GM19351 (cell line): ENCODE results near the gene RPH3AL.
"Not testable (repeated sequence)": the region's sequence is repeated elsewhere in the genome, so short reads cannot be mapped to it uniquely, and the experiment has no call there.

ENCODE experiments used
- ATAC-seq: cut with Tn5 transposase; IDR thresholded peaks from one replicate; pipeline ENCODE4 v1.9.1; 2021; ENCODE audit warnings: mild to moderate bottlenecking, moderate library complexity; ENCODE audit not compliant: unreplicated experiment

RPH3AL gene

DNA sequence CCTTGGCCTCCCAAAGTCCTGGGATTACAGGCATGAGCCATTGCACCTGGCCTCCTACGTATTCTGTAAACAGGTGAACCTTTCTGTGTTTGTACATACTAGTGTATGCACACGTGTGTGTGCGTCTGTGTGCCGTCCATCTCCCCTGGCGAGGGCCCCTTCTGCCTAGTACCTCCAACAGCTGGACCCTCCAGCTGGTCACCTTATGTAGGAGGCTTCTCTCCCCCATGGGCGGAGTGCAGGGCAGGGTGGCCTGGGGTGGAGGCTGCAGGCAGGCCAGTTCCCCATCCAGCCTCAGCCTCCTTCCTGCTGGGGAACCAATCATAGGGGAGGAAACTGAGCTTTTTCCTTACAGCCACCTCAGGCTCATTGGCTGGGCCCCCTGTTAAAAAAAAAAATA is 146.8 kb downstream of the RPH3AL start:
- no peak for ATAC-seq

GRCh38 chr17:205148-205669 is 147.4 kb downstream of the RPH3AL start:
- ATAC-seq, result no peak

DNA sequence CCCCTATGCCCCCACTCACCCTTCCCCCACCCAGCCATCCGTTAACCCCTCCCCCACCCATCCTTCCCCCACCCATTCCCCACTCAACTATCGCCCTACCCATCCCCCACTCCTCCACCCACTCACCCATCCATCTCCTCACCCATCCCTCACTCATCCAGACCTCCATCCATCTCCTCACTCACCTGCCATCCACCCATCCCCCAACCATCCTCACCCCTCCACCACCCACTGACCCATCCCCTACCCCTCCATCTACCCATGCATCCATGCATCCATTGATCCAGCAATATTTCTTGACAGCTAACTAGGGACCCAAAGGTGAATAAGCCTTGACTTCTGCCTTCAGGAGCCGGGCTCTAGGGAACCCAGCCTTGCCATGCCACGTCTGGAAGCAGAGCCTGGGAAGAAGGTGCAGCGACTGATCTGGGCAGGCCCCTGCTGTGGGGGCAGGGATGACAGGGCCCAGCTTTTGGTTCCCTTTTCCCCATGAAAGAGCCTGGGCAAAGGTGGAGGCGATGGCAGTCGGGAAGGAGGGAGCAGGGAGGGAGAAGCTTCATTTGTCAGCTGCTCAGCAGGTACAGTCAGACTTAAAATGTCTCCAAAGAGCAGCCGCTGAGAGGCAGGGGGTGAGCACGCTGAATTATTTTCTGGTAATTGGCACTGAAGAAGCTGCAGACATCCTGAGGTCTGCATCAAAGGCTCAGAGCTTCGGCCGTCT is 148.0 kb downstream of the RPH3AL start:
- no peak for ATAC-seq

- no peak for ATAC-seq
Observed at GRCh38 chr17:202501-202951, 150.1 kb downstream of the RPH3AL start.

DNA sequence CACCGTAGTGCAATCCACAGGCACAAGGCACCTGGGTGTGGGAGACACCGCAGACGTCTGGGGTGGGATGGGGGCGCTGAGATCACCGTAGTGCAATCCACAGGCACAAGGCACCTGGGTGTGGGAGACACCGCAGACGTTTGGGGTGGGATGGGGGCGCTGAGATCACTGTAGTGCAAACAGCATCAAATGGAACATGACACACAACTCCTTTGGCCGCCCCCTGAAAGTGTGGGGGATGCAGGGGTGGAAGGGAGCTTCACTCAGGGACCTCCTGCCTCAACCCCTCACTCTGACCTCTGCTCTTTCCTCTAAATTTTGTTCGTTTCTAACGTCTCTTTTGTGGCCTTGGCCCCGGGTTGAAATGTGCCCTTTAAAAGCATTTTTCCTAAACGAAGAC is 150.9 kb downstream of the RPH3AL start:
- not testable (repeated sequence) for ATAC-seq

- ATAC-seq, result not testable (repeated sequence)
Observed at GRCh38 chr17:201257-201656, 151.3 kb downstream of the RPH3AL start.

GRCh38 chr17:200586-200985 is 152.0 kb downstream of the RPH3AL start:
- ATAC-seq, result no peak

DNA sequence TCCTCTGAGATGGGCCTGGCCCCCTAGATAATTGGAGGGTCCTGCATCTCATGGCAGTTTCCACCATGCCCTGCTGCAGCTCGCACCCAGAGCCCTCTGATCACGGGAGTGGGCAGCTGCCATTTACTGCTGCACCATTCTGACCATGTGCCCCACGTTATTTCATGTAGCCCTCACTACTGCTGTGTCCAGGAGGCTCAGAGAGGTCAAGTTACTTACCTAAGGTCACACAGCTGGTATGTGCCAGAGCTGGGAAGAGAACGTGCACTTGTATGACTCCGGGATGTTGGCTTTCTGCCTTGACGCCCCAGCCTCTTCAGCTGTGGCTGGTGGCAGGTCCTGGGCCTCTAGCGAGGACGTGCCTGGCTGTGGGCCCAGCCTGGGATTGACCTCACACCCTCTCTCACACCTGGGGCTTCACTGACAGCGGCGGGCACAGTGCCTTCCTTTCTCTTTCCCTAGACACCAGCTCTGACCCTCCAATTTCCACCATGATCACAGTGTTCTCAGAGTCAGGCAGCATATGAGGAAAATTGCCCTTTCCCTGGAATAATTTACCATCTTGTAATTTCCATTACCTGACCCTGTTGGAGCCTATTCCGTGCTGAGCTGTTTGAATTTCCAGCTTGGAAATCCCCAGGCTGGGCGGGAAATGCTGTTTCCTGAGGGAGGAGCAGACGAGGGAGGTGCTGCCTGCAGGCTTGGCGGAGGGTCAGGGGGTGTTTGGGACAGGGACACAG is 152.6 kb downstream of the RPH3AL start:
- ATAC-seq, result no peak

DNA sequence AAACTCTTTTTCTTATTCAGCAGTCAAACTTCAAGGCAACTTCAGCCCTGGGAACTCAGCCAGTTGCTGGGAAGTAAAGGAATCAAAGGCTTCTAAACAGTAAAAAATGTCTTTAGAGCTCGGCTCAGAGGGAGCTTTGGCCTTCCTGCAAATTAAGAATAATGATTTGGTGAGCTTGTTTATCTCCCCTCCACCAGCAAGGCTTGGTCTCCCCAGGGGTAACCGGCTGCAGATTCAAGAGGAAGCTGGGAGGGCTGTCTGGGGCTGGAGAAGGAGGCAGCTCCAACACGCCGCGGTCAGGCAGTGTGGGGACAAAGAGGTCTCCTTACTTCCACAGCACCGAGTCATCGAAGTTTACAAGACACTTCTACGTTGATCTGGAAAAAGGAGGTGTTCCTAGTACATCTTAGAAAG is 153.4 kb downstream of the RPH3AL start:
- ATAC-seq, result no peak

- not testable (repeated sequence) for ATAC-seq
Observed at GRCh38 chr17:198225-198624, 154.4 kb downstream of the RPH3AL start.

DNA sequence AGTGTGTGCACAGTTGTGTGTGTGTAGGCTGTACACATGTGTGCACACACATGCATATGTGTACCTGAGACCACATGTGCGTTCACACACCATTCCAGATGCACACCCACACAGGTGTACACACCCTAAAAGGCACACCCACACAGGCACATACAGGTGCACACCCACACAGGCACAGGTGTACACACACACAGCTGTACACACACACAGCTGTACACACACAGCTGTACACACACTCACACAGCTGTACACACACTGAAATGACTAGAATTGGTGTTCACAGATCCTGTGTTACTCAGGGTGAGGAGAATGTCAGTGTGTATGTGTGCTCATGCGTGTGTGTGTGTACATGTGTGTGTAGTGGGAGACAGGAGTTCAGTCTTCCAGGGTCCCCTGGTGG is 155.3 kb downstream of the RPH3AL start:
- ATAC-seq, result no peak

GRCh38 chr17:194828-195602 is 157.6 kb downstream of the RPH3AL start:
- ATAC-seq, result no peak

DNA sequence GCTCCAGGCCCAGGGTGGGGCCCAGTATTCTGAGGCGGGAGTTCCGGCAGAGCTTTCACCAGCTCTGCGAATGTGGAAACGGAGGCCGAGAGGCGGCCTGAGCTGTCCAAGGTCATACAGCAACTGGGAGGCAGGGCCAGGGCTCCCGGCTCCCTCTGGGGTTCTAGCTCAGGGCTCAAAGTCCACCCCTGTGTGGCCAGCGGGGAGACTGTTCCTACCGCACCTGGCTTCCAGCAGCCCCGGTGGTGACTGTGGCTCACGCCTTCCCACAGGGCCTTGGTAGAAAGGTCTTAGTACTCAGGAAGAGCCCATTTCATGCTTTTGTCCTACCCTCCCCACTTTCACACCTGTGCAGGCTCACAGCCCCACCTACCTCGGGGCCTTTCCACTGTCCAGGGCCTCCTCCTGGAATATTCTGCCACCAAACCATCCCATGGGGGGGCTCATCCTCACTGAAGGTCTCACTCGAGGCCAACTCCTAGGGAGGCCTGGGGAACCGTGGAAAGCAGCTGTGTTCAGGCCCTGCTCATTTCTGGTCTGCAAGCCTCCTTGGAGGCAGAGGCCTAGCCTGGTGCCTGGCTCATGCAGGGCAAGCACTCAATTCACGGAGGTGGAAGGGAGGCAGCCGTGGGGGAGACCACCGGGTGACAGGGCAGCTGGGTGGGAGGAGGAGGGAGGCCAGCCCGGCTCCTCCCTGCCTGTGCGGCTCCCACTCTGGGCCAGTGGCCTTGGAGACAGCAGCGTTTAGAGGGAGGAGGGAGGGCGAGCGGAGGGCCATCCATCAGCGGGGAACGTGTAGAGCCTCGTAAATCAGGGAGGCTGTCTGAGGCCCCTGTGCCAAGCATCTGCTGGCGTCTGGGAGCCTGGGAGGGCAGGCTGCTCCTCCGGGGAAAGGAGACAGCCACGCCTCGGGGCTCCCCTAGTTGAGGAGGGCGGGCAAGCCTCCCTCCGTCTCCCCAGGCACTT is 158.5 kb downstream of the RPH3AL start:
- no peak for ATAC-seq

DNA sequence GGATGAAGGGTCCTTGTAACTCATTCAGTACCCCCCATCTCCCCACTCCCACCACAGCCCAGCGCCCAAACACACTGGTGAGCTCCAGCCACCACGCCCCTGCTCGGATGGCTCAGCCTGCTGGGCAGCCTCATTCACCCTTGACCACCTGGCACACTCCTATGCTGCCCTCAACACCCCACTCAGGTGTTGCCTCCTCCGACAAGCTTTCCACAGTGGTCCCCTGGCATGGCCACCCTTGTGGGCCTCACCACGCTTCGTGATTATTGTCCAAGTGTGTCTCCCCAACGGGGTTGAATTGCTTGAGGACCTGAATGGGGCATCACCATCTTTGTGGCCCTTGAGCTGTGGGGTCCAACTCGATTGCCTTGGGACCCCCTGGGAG is 159.2 kb downstream of the RPH3AL start:
- no peak for ATAC-seq

- no peak for ATAC-seq
Observed at GRCh38 chr17:192666-193425, 159.8 kb downstream of the RPH3AL start.

DNA sequence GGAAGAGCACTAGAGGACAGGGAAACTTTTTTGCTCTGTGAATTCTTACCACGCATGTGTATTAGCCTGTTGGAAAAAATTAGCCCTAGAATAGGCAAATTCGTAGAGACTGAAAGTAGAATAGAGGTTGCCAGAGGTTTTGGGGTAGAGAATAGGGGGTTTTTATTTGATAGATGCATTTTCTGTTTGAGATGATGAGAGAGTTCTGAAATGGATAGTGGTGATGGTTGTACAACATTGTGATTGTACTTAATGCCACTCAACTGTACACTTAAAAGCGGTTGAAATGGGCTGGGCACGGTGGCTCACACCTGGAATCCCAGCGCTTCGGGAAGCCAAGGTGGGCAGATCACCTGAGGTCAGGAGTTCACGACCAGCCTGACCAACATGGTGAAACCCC is 163.2 kb downstream of the RPH3AL start:
- ATAC-seq, result no peak

DNA sequence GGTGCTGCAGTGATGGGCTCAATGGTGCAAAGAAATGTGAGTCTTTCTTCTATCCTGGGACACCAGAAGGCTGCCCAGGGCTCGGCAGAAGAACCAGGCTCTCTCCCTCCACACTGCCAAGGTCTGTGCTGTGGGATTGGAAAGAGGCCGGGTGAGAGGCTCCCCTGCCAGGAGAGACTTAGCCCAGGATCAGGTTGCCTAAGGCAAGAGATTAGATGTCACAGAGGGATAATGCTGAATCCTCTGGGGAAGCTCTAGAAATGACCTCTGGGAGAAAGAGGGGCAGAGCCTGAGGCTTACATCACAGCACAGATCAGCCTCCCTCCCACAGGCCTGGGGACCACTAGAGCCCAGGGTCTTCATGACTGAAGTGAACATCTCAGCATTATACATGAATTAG is 165.5 kb downstream of the RPH3AL start:
- no peak for ATAC-seq

DNA sequence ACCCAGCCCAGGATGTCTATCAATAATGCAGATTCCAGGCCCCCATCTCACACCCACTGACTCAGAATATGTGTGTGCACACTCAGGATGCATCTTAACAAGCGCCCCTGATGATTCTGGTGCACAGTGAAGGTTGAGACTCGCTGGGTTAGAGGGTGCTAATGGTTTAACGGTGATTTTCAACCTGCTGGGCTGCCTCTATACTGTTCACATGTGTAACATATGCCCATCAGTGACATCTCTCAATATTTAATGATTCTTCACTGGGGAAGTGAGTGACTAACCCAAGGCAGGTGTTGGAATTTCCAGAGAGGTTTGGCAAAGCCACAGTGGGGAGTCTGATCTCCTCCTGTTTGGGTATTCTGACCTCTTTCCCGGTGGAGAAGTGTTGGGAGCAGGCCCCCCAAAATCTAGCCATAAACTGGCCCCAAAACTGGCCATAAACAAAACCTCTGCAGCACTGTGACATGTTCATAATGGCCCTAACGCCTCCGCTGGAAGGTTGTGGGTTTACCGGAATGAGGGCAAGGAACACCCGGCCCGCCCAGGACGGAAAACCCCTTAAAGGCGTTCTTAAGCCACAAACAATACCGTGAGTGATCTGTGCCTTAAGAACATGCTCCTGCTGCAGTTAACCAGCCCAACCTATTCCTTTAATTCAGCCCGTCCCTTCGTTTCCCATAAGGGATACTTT is 167.0 kb downstream of the RPH3AL start:
- ATAC-seq, result no peak

DNA sequence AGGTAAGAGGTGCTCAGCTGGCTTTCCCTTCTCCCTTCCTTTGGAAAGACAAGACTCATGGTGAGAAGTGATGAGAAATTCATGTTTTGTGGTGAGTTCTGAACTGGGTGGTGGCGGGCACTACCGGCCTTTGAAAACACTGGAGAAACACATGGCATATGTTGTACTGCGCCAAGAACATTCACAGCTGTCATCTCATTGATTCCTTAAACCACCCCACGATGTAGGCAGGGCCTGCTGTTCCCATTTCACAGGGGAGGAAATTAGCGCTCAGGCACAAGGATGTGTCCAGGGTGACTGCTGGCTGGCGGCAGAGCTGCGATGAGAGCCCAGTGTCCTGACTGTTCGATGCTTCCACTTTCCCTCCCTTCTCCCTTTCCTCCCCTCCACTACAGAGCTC is 169.6 kb downstream of the RPH3AL start:
- no peak for ATAC-seq
